GM19463 (cell line): ENCODE data around the gene WDR82.

Source experiments
- ATAC-seq: cut with Tn5 transposase; IDR thresholded peaks from one replicate; pipeline ENCODE4 v1.9.1; 2021; ENCODE audit warnings: mild to moderate bottlenecking, moderate library complexity; ENCODE audit not compliant: unreplicated experiment

WDR82 gene

GRCh38 chr3:52310861-52311575 is 32.6 kb upstream of the WDR82 start:
- ATAC-seq, result peak; percentile 66

GRCh38 chr3:52308308-52308707 is 29.9 kb upstream of the WDR82 start:
- no peak for ATAC-seq

- ATAC-seq, result no peak
Measured at GRCh38 chr3:52306978-52307377, 28.5 kb upstream of the WDR82 start.

- ATAC-seq, result no peak
Measured at GRCh38 chr3:52305926-52306325, 27.5 kb upstream of the WDR82 start.

- no peak for ATAC-seq
Measured at GRCh38 chr3:52303811-52304210, 25.4 kb upstream of the WDR82 start.

- no peak for ATAC-seq
Measured at GRCh38 chr3:52302426-52303145, 24.1 kb upstream of the WDR82 start.

- ATAC-seq, result peak; percentile 67
Measured at GRCh38 chr3:52299879-52300611, 21.6 kb upstream of the WDR82 start.

- no peak for ATAC-seq
Measured at GRCh38 chr3:52299247-52299878, 20.9 kb upstream of the WDR82 start.

- ATAC-seq, result no peak
Measured at GRCh38 chr3:52298149-52299098, 20.0 kb upstream of the WDR82 start.

GRCh38 chr3:52297242-52298148 is 19.0 kb upstream of the WDR82 start:
- ATAC-seq, result no peak

- ATAC-seq, result no peak
Measured at GRCh38 chr3:52295671-52296208, 17.3 kb upstream of the WDR82 start.

GRCh38 chr3:52294320-52295150 is 16.1 kb upstream of the WDR82 start:
- ATAC-seq, result no peak

GRCh38 chr3:52293491-52294319 is 15.3 kb upstream of the WDR82 start:
- no peak for ATAC-seq

- no peak for ATAC-seq
Measured at GRCh38 chr3:52292247-52293065, 14.0 kb upstream of the WDR82 start.

GRCh38 chr3:52291508-52292181 is 13.2 kb upstream of the WDR82 start:
- no peak for ATAC-seq
